ENCODE measurements around the gene CDH12. TPM values are rescaled to one million over a fixed set of nuclear protein-coding genes. Genes with fewer than 3 reads are reported as not detected.

The CDH12 gene
- total and polyA plus RNA-seq, 7 donors, result 0.04 TPM; not detected in 6

- Histone ChIP-seq H3K9me3 (no peaks in the 10 kb centered on the region), H3K36me3 (no peaks in the 10 kb centered on the region), H3K4me1 (no peaks in the 10 kb centered on the region), H3K4me3 (no peak overlapping the region), H3K27ac (no peak overlapping the region), H3K27me3 (no peaks in the 10 kb centered on the region)
- intact Hi-C loops (cut with DNase I), result no loop called here
- TF ChIP-seq POLR2AphosphoS5 (IDR thresholded peaks at IDR 0.05) (no peak), CTCF (IDR thresholded peaks at IDR 0.05) (no peak), EP300 (IDR thresholded peaks at IDR 0.05) (no peak), POLR2A (IDR thresholded peaks at IDR 0.05) (no peak)
- 75 to 83% methylated on average over 2 of the region's 2 CpGs for WGBS, 2 donors
- no peak for DNase-seq
Measured at GRCh38 chr5:22665801-22666200, 187.3 kb downstream of the CDH12 start.

- 20 to 51% methylated on average over 2 of the region's 2 CpGs for WGBS, 2 donors
- Histone ChIP-seq H3K27ac (no peak overlapping the region), H3K4me3 (no peak overlapping the region), H3K4me1 (no peaks in the 10 kb centered on the region), H3K36me3 (no peaks in the 10 kb centered on the region), H3K9me3 (no peaks in the 10 kb centered on the region), H3K27me3 (no peaks in the 10 kb centered on the region)
- TF ChIP-seq POLR2AphosphoS5 (IDR thresholded peaks at IDR 0.05), result no peak
- TF ChIP-seq EP300 (IDR thresholded peaks at IDR 0.05), result no peak
- no peak for TF ChIP-seq CTCF (IDR thresholded peaks at IDR 0.05)
- no peak for TF ChIP-seq POLR2A (IDR thresholded peaks at IDR 0.05)
- intact Hi-C loops (cut with DNase I), result no loop called here
- DNase-seq, result no peak
Measured at GRCh38 chr5:22663134-22663533, 190.0 kb downstream of the CDH12 start.

GRCh38 chr5:22662391-22662790 is 190.8 kb downstream of the CDH12 start:
- H3K4me1 ChIP-seq, result no peaks in the 10 kb centered on the region
- H3K4me3 ChIP-seq, result no peak overlapping the region
- TF ChIP-seq EP300 (IDR thresholded peaks at IDR 0.05), result no peak
- TF ChIP-seq POLR2AphosphoS5 (IDR thresholded peaks at IDR 0.05), result no peak
- no peak for TF ChIP-seq POLR2A (IDR thresholded peaks at IDR 0.05)
- TF ChIP-seq CTCF (IDR thresholded peaks at IDR 0.05), result no peak
- intact Hi-C loops (cut with DNase I), result no loop called here
- H3K27me3 ChIP-seq, result no peaks in the 10 kb centered on the region
- H3K36me3 ChIP-seq, result no peaks in the 10 kb centered on the region
- 26 to 41% methylated on average over 3 of the region's 3 CpGs for WGBS, 2 donors
- H3K9me3 ChIP-seq, result no peaks in the 10 kb centered on the region
- H3K27ac ChIP-seq, result no peak overlapping the region
- no peak for DNase-seq

- no peak for TF ChIP-seq EP300 (IDR thresholded peaks at IDR 0.05)
- no peak for TF ChIP-seq CTCF (IDR thresholded peaks at IDR 0.05)
- no peak for TF ChIP-seq POLR2AphosphoS5 (IDR thresholded peaks at IDR 0.05)
- no peak for TF ChIP-seq POLR2A (IDR thresholded peaks at IDR 0.05)
- intact Hi-C loops (cut with DNase I), result no loop called here
- no peaks in the 10 kb centered on the region for H3K9me3 ChIP-seq
- H3K27me3 ChIP-seq, result no peaks in the 10 kb centered on the region
- no peaks in the 10 kb centered on the region for H3K36me3 ChIP-seq
- no peak overlapping the region for H3K27ac ChIP-seq
- H3K4me3 ChIP-seq, result no peak overlapping the region
- peaks cover 0 to 8% (median 3%) of the 10 kb centered on the region in 4 donors for H3K4me1 ChIP-seq
- DNase-seq, result no peak
Measured at GRCh38 chr5:22651355-22651754, 201.8 kb downstream of the CDH12 start.

GRCh38 chr5:22650511-22650910 is 202.6 kb downstream of the CDH12 start:
- Histone ChIP-seq H3K4me3 (no peak overlapping the region), H3K36me3 (no peaks in the 10 kb centered on the region), H3K4me1 (peaks cover 0 to 8% (median 3%) of the 10 kb centered on the region in 4 donors), H3K27me3 (no peaks in the 10 kb centered on the region), H3K9me3 (no peaks in the 10 kb centered on the region), H3K27ac (no peak overlapping the region)
- no peak for DNase-seq
- TF ChIP-seq POLR2AphosphoS5 (IDR thresholded peaks at IDR 0.05), result no peak
- no peak for TF ChIP-seq POLR2A (IDR thresholded peaks at IDR 0.05)
- no peak for TF ChIP-seq CTCF (IDR thresholded peaks at IDR 0.05)
- no peak for TF ChIP-seq EP300 (IDR thresholded peaks at IDR 0.05)
- WGBS, 2 donors, result 38 to 50% methylated on average over 2 of the region's 2 CpGs
- intact Hi-C loops (cut with DNase I), result no loop called here
